Stomach (tissue), 9 donors: ENCODE results near the gene SMIM44. TPM values are rescaled to one million over a fixed set of nuclear protein-coding genes. Genes with fewer than 3 reads are reported as not detected.

Source experiments
- DNase-seq, 2 donors: peaks; one replicate each; pipeline versions ENCODE4 v3.0.0 to v3.0.0-alpha.2; 2013 to 2019
- H3K27ac ChIP-seq, 5 donors: fragments of 200-600 bp in 4 of 5; sonication (generic) in 4 of 5; one replicate each; pipeline ENCODE4 v1.5.1; 2013 to 2019; ENCODE audit warnings: mild to moderate bottlenecking in 1 of 5, moderate library complexity in 1 of 5
- H3K27me3 ChIP-seq, 3 donors: fragments of 200-600 bp; sonication (generic); one replicate each; pipeline ENCODE4 v1.5.1; 2017 to 2019; ENCODE audit warnings: mixed run types in 1 of 3
- H3K36me3 ChIP-seq, 4 donors: fragments of 200-600 bp; sonication (generic); 1 replicate in 3 of 4; 2 replicates in 1 of 4; pipeline ENCODE4 v1.5.1; 2016 to 2019
- H3K4me1 ChIP-seq, 4 donors: fragments of 200-600 bp; sonication (generic); one replicate each; pipeline ENCODE4 v1.5.1; 2016 to 2019
- H3K4me3 ChIP-seq, 4 donors: fragments of 200-600 bp; sonication (generic) in 3 of 4; one replicate each; pipeline ENCODE4 v1.5.1; 2016 to 2019; ENCODE audit warnings: mild to moderate bottlenecking in 1 of 4
- H3K9me3 ChIP-seq, 4 donors: fragments of 200-600 bp; sonication (generic); one replicate each; pipeline ENCODE4 v1.5.1; 2016 to 2019
- EP300 ChIP-seq: sonication (generic); formaldehyde crosslinking; IDR thresholded peaks from one replicate; pipeline ENCODE4 v1.6.1; 2017; ENCODE audit warnings: antibody characterized with exemption
- POLR2A ChIP-seq, 4 donors: fragments of 450-650 bp; IDR thresholded peaks; one replicate each; pipeline ENCODE4 v1.6.1; 2016; ENCODE audit warnings: antibody characterized with exemption in 4 of 4, control low read depth in 2 of 4, mild to moderate bottlenecking in 1 of 4, moderate library complexity in 1 of 4
- POLR2AphosphoS5 ChIP-seq, 3 donors: sonication (generic); formaldehyde crosslinking; IDR thresholded peaks; one replicate each; pipeline ENCODE4 v1.6.1; 2016; ENCODE audit warnings: antibody characterized with exemption in 3 of 3
- WGBS, 5 donors: extraction: QIAGEN DNeasy Blood & Tissue Kit in 3 of 5; methylation state at CpG; one replicate each; pipeline versions ENCODE4 v1.1.5 to v1.1.7; 2013 to 2018; 5-methylcytosine and 5-hydroxymethylcytosine counted together
- intact Hi-C: fragments of 100-400 bp; cut with DNase I; formaldehyde crosslinking; loops from one replicate; pipeline ENCODE4 v1.15.1; 2023; ENCODE audit warnings: low total_unique reads
- polyA plus RNA-seq, 3 donors: library from polyadenylated mRNA; stranded (reverse); fragments of 200-250 nt; gene quantifications; one replicate each; pipeline ENCODE4 v1.2.3, GENCODE V29; 2013
- total RNA-seq, 5 donors: library from RNA; depleted of rRNA; stranded (reverse); fragments of >200 nt; gene quantifications; one replicate each; pipeline versions ENCODE4 v1.1.0 to v1.2.3, GENCODE V29; 2014 to 2016
- TF ChIP-seq, protein P1 (sequence below), 7 experiments: fragments of 450-650 bp in 4 of 7; fragments of 200-600 bp in 3 of 7; sonication (generic) in 3 of 7; IDR thresholded peaks; one replicate each; pipeline ENCODE4 v1.5.1; 2016 to 2019; ENCODE audit warnings: antibody characterized with exemption in 7 of 7, control low read depth in 2 of 7, mild to moderate bottlenecking in 1 of 7
- donor health status: healthy with polysubstance abuse.
- donor health status: Bipolar disorder and iron deficiency.
- donor health status: healthy.

The SMIM44 gene
- total and polyA plus RNA-seq, 8 donors = 2.7 TPM; not detected in 7

DNA sequence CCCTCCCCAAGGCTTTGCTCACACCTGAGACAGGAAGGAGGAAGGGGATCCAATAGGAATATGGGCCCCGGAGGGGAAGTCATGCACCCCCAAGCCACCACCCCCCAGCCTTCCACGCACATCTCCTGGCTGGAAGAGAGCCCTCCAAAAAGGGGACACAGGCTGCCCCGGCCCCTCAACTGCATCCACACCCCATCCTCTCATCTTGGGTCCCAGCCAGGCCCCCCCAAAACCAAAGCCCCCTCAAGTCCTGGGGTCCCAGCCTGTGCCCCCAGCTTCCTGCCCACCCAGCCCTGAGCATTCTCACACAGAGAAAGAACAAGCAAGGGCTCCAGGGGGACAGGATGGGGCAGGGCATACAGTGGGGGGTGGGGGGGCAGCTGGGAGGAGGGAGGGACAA lies 15.0 kb downstream of the SMIM44 start:
- no peaks in the 10 kb centered on the region for H3K27me3 ChIP-seq
- peaks cover 11 to 26% (median 20%) of the 10 kb centered on the region in 4 donors for H3K36me3 ChIP-seq
- intact Hi-C loops = no loop called here
- no peak overlapping the region for H3K4me3 ChIP-seq
- peaks cover 15 to 86% (median 46%) of the 10 kb centered on the region in 4 donors for H3K4me1 ChIP-seq
- 81 to 95% (median 91%) methylated on average over 3 of the region's 3 CpGs for WGBS, 5 donors
- H3K9me3 ChIP-seq = no peaks in the 10 kb centered on the region
- TF ChIP-seq, protein P1, sequence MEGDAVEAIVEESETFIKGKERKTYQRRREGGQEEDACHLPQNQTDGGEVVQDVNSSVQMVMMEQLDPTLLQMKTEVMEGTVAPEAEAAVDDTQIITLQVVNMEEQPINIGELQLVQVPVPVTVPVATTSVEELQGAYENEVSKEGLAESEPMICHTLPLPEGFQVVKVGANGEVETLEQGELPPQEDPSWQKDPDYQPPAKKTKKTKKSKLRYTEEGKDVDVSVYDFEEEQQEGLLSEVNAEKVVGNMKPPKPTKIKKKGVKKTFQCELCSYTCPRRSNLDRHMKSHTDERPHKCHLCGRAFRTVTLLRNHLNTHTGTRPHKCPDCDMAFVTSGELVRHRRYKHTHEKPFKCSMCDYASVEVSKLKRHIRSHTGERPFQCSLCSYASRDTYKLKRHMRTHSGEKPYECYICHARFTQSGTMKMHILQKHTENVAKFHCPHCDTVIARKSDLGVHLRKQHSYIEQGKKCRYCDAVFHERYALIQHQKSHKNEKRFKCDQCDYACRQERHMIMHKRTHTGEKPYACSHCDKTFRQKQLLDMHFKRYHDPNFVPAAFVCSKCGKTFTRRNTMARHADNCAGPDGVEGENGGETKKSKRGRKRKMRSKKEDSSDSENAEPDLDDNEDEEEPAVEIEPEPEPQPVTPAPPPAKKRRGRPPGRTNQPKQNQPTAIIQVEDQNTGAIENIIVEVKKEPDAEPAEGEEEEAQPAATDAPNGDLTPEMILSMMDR (IDR thresholded peaks at IDR 0.05) = no peak
- TF ChIP-seq EP300 = no peak
- TF ChIP-seq POLR2A (IDR thresholded peaks at IDR 0.05) = no peak
- TF ChIP-seq POLR2AphosphoS5 (IDR thresholded peaks at IDR 0.05) = no peak
- DNase-seq = no peak
- peak overlapping the region in 2 of 5 donors; percentile 67 to 70 for H3K27ac ChIP-seq

DNA sequence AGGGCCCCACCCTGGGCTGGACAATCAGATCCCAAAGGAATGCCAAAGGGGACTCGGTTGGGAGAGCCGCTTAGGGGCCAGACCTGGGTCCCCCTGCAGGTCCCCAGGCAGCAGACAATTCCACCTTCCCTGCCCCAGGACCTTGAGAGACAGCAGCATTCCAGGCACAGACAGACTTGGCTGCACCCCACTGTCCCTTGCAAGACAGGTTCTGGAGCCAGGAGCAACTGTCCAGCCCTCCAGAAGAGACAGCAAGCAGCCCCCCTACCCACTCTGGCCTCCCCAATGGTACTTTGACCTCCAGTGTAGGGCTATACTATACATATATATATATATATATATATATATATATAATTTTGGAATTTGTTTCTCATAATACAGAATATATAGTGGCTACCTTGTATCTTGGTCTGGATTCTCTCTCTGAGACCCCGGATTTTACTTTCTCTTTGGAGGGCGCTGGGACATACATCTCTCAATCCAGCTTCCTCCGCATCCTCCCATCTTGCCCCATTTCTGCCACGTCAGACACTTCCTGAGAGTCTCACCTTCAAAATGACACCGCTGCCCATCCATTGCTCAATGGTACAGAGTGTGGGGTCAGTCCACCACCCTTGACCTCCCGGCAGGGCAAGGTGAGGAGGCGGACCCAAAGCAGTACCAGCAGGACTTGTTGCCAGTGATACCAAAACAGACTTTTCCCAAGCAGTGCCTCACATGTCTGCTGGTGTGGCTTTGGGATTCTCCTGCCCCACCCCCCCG lies 15.6 kb downstream of the SMIM44 start:
- DNase-seq = no peak
- Histone ChIP-seq H3K36me3 (peaks cover 16 to 32% (median 26%) of the 10 kb centered on the region in 4 donors), H3K9me3 (no peaks in the 10 kb centered on the region), H3K27ac (peak overlapping the region in 3 of 5 donors; percentile 39 to 70 (median 67)), H3K4me1 (peaks cover 12 to 81% (median 43%) of the 10 kb centered on the region in 4 donors), H3K27me3 (no peaks in the 10 kb centered on the region), H3K4me3 (no peak overlapping the region)
- intact Hi-C loops = no loop called here
- 86 to 95% (median 93%) methylated on average over 10 of the region's 10 CpGs for WGBS, 5 donors
- TF ChIP-seq POLR2AphosphoS5 (IDR thresholded peaks at IDR 0.05) (no peak), POLR2A (IDR thresholded peaks at IDR 0.05) (no peak)

DNA sequence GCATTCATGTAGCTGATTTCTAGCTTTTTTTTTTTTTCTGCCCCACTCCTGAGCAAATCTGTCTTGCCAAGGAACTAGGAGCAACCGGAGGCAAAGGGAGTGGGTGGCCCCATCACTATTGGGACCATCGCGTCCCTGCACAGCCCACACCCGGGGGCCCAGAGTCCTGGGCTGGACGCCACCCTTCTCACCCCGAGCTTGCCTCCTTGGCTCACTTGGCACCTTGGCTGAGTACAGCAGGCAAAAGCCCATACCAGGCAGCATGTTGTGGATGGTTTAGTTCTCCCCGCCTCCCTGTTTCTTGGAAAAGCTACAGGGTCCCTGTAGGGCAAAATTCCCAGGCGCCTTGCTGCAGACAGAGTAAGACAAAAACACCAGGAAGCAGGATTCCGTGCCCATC lies 16.6 kb downstream of the SMIM44 start:
- peaks cover 6 to 72% (median 33%) of the 10 kb centered on the region in 4 donors for H3K4me1 ChIP-seq
- no peak for DNase-seq
- intact Hi-C loops = no loop called here

GRCh38 chr19:3465552-3465951 lies 17.7 kb downstream of the SMIM44 start:
- H3K27me3 ChIP-seq = no peaks in the 10 kb centered on the region
- intact Hi-C loops = no loop called here
- H3K4me3 ChIP-seq = no peak overlapping the region
- H3K9me3 ChIP-seq = no peaks in the 10 kb centered on the region
- peaks cover 6 to 68% (median 37%) of the 10 kb centered on the region in 4 donors for H3K4me1 ChIP-seq
- 76 to 86% (median 83%) methylated on average over 7 of the region's 7 CpGs for WGBS, 5 donors
- TF ChIP-seq EP300 = no peak
- TF ChIP-seq, protein P1 (IDR thresholded peaks at IDR 0.05) = no peak
- TF ChIP-seq POLR2A (IDR thresholded peaks at IDR 0.05) = no peak
- TF ChIP-seq POLR2AphosphoS5 (IDR thresholded peaks at IDR 0.05) = no peak
- DNase-seq = no peak
- H3K27ac ChIP-seq = peak overlapping the region in 4 of 5 donors; percentile 13 to 70 (median 45)
- H3K36me3 ChIP-seq = peaks cover 33 to 52% (median 45%) of the 10 kb centered on the region in 4 donors

More for the DNA sequence above, 16.6 kb downstream of the SMIM44 start:
- 72 to 90% (median 85%) methylated on average over 9 of the region's 9 CpGs for WGBS, 5 donors
- Histone ChIP-seq H3K27me3 (no peaks in the 10 kb centered on the region), H3K9me3 (no peaks in the 10 kb centered on the region), H3K36me3 (peaks cover 24 to 42% (median 35%) of the 10 kb centered on the region in 4 donors), H3K27ac (peak overlapping the region in 4 of 5 donors; percentile 13 to 70 (median 39)), H3K4me3 (no peak overlapping the region)
- peak in 1 of 3 donors; percentile 40 for TF ChIP-seq POLR2AphosphoS5 (IDR thresholded peaks at IDR 0.05)
- TF ChIP-seq EP300 = no peak
- TF ChIP-seq POLR2A (IDR thresholded peaks at IDR 0.05) = no peak
- TF ChIP-seq, protein P1 (IDR thresholded peaks at IDR 0.05) = no peak
